ENCODE measurements around the gene BCL2L13. TPM values are rescaled to one million over a fixed set of nuclear protein-coding genes. Genes with fewer than 3 reads are reported as not detected.

Gene BCL2L13
- polyA plus RNA-seq, 3 donors = 20.2 to 67.8 (median 53.0) TPM

DNA sequence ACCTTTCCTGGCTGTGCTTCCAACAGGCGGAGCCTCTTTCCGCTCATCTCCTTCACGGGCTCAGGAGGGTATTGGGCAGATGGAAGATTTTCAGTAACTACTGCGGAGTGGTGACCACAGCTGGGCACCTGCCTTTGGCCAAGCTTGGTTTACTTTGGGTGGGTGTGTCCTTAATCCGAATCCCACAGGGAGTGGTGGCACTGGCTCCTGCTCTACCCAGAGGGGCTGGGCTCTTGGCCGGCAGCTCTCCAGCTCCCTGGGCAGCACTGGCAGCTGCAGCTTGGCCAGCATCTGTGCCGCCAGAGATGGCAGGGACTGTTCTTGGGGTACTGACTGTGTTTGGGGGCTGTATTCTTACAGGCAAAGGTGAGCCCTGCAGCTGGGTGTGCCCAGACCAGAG is 105.9 kb downstream of the BCL2L13 start:
- no peak overlapping the region for H3K4me2 ChIP-seq (replicated peaks; ENCODE audit: extremely low read depth, low read length, poor library complexity, severe bottlenecking)
- H3K36me3 Mint-ChIP-seq = peaks cover 39 to 91% of the 10 kb centered on the region in 2 donors

DNA sequence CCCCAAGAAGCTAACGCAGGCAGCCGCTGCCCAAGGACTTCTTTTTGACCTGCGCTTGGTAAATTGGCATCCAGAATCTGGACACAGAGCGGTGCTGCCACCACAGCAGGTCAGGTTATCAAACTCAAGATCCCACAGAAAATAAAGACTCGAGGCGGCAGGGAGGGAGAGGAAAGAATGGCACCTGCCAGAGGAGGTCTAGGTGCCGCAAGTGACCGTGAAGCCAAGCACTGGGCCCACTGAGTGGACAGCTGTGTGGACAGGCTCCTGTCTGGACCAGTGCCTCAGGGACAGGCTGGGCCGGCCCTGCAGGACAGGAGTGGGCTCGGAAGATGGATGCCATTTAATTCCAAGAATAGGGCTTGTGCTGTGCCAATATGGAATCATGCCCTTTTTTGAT is 108.4 kb downstream of the BCL2L13 start:
- Histone ChIP-seq H3K27me3 (ENCODE audit: control insufficient read depth in 2 of 2, insufficient read depth in 2 of 2, low read length in 2 of 2) (no peaks in the 10 kb centered on the region), H3K79me2 (ENCODE audit: insufficient read depth, low read length) (peaks cover 93% of the 10 kb centered on the region), H3K4me1 (ENCODE audit: control insufficient read depth in 1 of 2, insufficient read depth in 2 of 2, low read length in 2 of 2) (no peaks in the 10 kb centered on the region), H4K20me1 (ENCODE audit: insufficient read depth, low read length) (peaks cover 99% of the 10 kb centered on the region), H3K36me3 (replicated peaks in 1 of 2; ENCODE audit: control insufficient read depth in 1 of 2, insufficient read depth in 2 of 2, low read length in 2 of 2) (peaks cover 56 to 74% of the 10 kb centered on the region in 2 donors), H3K4me3 (replicated peaks in 1 of 3; ENCODE audit: low read depth in 2 of 3, low read length in 3 of 3) (no peak overlapping the region), H3K4me2 (replicated peaks; ENCODE audit: extremely low read depth, low read length, poor library complexity, severe bottlenecking) (no peak overlapping the region), H2AFZ (ENCODE audit: insufficient read depth, low read depth, low read length, poor library complexity, severe bottlenecking) (no peak overlapping the region), H3K9me3 (replicated peaks in 1 of 2; ENCODE audit: control insufficient read depth in 1 of 2, insufficient read depth in 1 of 2, low read length in 2 of 2) (no peaks in the 10 kb centered on the region), H3K27ac (ENCODE audit: low read depth in 1 of 2, low read length in 2 of 2) (peak overlapping the region in 1 of 2 donors; percentile 45), H3K9ac (ENCODE audit: insufficient read depth, low read length, poor library complexity, severe bottlenecking) (no peak overlapping the region)
- peaks cover 26 to 80% of the 10 kb centered on the region in 2 donors for H3K36me3 Mint-ChIP-seq
- DNase-seq = no peak
- WGBS (ENCODE audit: insufficient coverage) = 96% methylated on average over 9 of the region's 10 CpGs
- peaks cover 1% of the 10 kb centered on the region for H3K4me1 Mint-ChIP-seq
- TF ChIP-seq CTCF (IDR thresholded peaks at IDR 0.05) = no peak
- H3K9me3 Mint-ChIP-seq = no peaks in the 10 kb centered on the region
- no peaks in the 10 kb centered on the region for H3K27me3 Mint-ChIP-seq (ENCODE audit: low read depth in 3 of 3)
- intact Hi-C loops (cut with micrococcal nuclease) = loop anchor here in 1 of 2 donors (10.0 kb wide), 1 partner anchor 328 kb away; the partner anchor contains the start of gene PEX26
- no peak overlapping the region for H3K4me3 Mint-ChIP-seq
- peak overlapping the region in 3 of 7 donors; percentile 11 to 78 (median 54) for H3K27ac Mint-ChIP-seq

More for the DNA sequence above, 105.9 kb downstream of the BCL2L13 start:
- Mint-ChIP-seq H3K27me3 (ENCODE audit: low read depth in 3 of 3) (no peaks in the 10 kb centered on the region), H3K4me1 (no peaks in the 10 kb centered on the region), H3K27ac (peak overlapping the region in 5 of 7 donors; percentile 38 to 81 (median 46)), H3K9me3 (no peaks in the 10 kb centered on the region), H3K4me3 (no peak overlapping the region)
- Histone ChIP-seq H3K9ac (ENCODE audit: insufficient read depth, low read length, poor library complexity, severe bottlenecking) (no peak overlapping the region), H3K27me3 (ENCODE audit: control insufficient read depth in 2 of 2, insufficient read depth in 2 of 2, low read length in 2 of 2) (no peaks in the 10 kb centered on the region), H3K4me1 (ENCODE audit: control insufficient read depth in 1 of 2, insufficient read depth in 2 of 2, low read length in 2 of 2) (no peaks in the 10 kb centered on the region), H3K27ac (ENCODE audit: low read depth in 1 of 2, low read length in 2 of 2) (peak overlapping the region in 1 of 2 donors; percentile 68), H3K79me2 (ENCODE audit: insufficient read depth, low read length) (peaks cover 87% of the 10 kb centered on the region), H3K9me3 (replicated peaks in 1 of 2; ENCODE audit: control insufficient read depth in 1 of 2, insufficient read depth in 1 of 2, low read length in 2 of 2) (no peaks in the 10 kb centered on the region), H3K36me3 (replicated peaks in 1 of 2; ENCODE audit: control insufficient read depth in 1 of 2, insufficient read depth in 2 of 2, low read length in 2 of 2) (peaks cover 65 to 90% of the 10 kb centered on the region in 2 donors), H4K20me1 (ENCODE audit: insufficient read depth, low read length) (peaks cover 98% of the 10 kb centered on the region), H2AFZ (ENCODE audit: insufficient read depth, low read depth, low read length, poor library complexity, severe bottlenecking) (no peak overlapping the region), H3K4me3 (replicated peaks in 1 of 3; ENCODE audit: low read depth in 2 of 3, low read length in 3 of 3) (no peak overlapping the region)
- DNase-seq = no peak
- intact Hi-C loops (cut with micrococcal nuclease) = loop anchor here (5.0 to 10.0 kb wide), 2 partner anchors 43 to 330 kb away; partner anchors contain the start of gene PEX26 (in 1 of the 2)
- no peak for TF ChIP-seq CTCF (IDR thresholded peaks at IDR 0.05)
- 96% methylated on average over 3 of the region's 7 CpGs for WGBS (ENCODE audit: insufficient coverage)

Data from CD14-positive monocyte (primary cell).